ENCODE measurements around the gene RFX2.

DNA sequence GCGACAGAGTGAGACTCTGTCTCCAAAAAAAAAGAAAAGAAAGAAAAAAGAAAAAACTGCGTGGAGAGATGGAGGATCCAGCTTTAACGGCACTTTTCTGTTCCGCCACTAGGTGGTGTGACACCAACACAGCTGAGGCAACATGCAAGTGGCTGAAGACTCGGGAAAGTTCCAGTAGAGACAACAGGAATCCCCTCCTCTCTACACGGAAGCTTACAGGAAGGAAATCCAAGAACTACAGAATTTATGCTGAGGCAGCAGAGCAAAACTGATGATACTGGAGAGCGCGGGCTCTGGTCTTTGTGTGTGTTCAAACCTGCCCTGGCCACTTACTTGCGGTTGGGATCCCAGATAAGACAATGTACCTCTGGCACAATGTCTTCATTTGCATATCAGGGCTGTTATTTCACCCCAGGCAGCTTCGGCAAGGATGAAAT lies 142.3 kb downstream of the RFX2 start:
- TF ChIP-seq, protein P1, sequence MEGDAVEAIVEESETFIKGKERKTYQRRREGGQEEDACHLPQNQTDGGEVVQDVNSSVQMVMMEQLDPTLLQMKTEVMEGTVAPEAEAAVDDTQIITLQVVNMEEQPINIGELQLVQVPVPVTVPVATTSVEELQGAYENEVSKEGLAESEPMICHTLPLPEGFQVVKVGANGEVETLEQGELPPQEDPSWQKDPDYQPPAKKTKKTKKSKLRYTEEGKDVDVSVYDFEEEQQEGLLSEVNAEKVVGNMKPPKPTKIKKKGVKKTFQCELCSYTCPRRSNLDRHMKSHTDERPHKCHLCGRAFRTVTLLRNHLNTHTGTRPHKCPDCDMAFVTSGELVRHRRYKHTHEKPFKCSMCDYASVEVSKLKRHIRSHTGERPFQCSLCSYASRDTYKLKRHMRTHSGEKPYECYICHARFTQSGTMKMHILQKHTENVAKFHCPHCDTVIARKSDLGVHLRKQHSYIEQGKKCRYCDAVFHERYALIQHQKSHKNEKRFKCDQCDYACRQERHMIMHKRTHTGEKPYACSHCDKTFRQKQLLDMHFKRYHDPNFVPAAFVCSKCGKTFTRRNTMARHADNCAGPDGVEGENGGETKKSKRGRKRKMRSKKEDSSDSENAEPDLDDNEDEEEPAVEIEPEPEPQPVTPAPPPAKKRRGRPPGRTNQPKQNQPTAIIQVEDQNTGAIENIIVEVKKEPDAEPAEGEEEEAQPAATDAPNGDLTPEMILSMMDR (IDR thresholded peaks at IDR 0.05) = peak; percentile 87 to 91 (median 90)
- TF ChIP-seq EP300 (IDR thresholded peaks at IDR 0.05) (no peak), POLR2AphosphoS5 (IDR thresholded peaks at IDR 0.05) (peak in 1 of 2 donors; percentile 89)
